IMR-90 (cell line): Measurements from ENCODE around the gene HGFAC. TPM values are rescaled to one million over a fixed set of nuclear protein-coding genes. Genes with fewer than 3 reads are reported as not detected.

ENCODE experiments used
- ATAC-seq: fragments of 200-7000 bp; cut with Tn5 transposase; 2 replicates; pipeline ENCODE4 v1.9.1; 2020; ENCODE audit warnings: low read depth, mild to moderate bottlenecking, moderate library complexity
- BruUV-seq: library from RNA; stranded (reverse); fragments of 400-500 nt; replicated peaks from 2 replicates; lab custom pipeline; 2021; lab: Mats Ljungman, UMichigan
- CTCF ChIA-PET: fragments of 300-600 bp; formaldehyde crosslinking; extraction: SDS; loops from one replicate; lab custom pipeline; 2021; ENCODE audit warnings: antibody characterized with exemption; lab: Yijun Ruan, JAX
- POLR2A ChIA-PET: fragments of 300-600 bp; sonication (Branson Sonifier 250); formaldehyde crosslinking; loops from one replicate; lab custom pipeline; 2022; ENCODE audit warnings: antibody characterized with exemption; ENCODE audit not compliant: unreplicated experiment; lab: Charles Lee
- DNase-seq: peaks from one replicate; pipeline ENCODE4 v3.0.0; 2013
- H2AFZ ChIP-seq: replicated peaks from 2 replicates; pipeline ENCODE3; 2013; ENCODE audit warnings: low read length, mild to moderate bottlenecking; ENCODE audit not compliant: poor library complexity
- H2AK5ac ChIP-seq: 2 replicates; pipeline ENCODE4 v1.6.1; 2013; ENCODE audit warnings: low read depth, low read length, inconsistent platforms
- H2AK9ac ChIP-seq: replicated peaks from 2 replicates; pipeline ENCODE3; 2013; ENCODE audit warnings: mild to moderate bottlenecking, low read depth, low read length, moderate library complexity; ENCODE audit not compliant: poor library complexity
- H2BK120ac ChIP-seq: 2 replicates; pipeline ENCODE4 v1.6.1; 2013; ENCODE audit warnings: low read depth, low read length, inconsistent platforms
- H2BK15ac ChIP-seq: 3 replicates; pipeline ENCODE4 v1.6.1; 2013; ENCODE audit warnings: low read depth, low read length, inconsistent platforms
- H2BK20ac ChIP-seq: 2 replicates; pipeline ENCODE4 v1.6.1; 2013; ENCODE audit warnings: low read depth, mild to moderate bottlenecking, inconsistent platforms, low read length, moderate library complexity
- H2BK5ac ChIP-seq: 2 replicates; pipeline ENCODE4 v1.6.1; 2013; ENCODE audit warnings: mild to moderate bottlenecking, low read depth, low read length, inconsistent platforms; ENCODE audit not compliant: poor library complexity, severe bottlenecking
- H3K14ac ChIP-seq: replicated peaks from 2 replicates; pipeline ENCODE4 v1.6.1; 2013; ENCODE audit warnings: low read depth, low read length, inconsistent platforms
- H3K18ac ChIP-seq: 2 replicates; pipeline ENCODE4 v1.6.1; 2013; ENCODE audit warnings: low read depth, low read length, control low read depth
- H3K23ac ChIP-seq: 2 replicates; pipeline ENCODE4 v1.6.1; 2013; ENCODE audit warnings: low read depth, low read length, inconsistent platforms
- H3K27ac ChIP-seq: 2 replicates; pipeline ENCODE4 v1.5.1; 2013; ENCODE audit warnings: mild to moderate bottlenecking, control low read depth, low read length; ENCODE audit not compliant: insufficient read depth
- H3K27me3 ChIP-seq: 2 replicates; pipeline ENCODE4 v1.6.1; 2013; ENCODE audit warnings: low read length; ENCODE audit not compliant: control insufficient read depth, insufficient read depth
- H3K36me3 ChIP-seq: 2 replicates; pipeline ENCODE4 v1.6.1; 2013; ENCODE audit warnings: low read length, mixed read lengths; ENCODE audit not compliant: control insufficient read depth, insufficient read depth
- H3K4ac ChIP-seq: 2 replicates; pipeline ENCODE4 v1.6.1; 2013; ENCODE audit warnings: low read depth, low read length, inconsistent platforms
- H3K4me1 ChIP-seq: 2 replicates; pipeline ENCODE4 v1.6.1; 2013; ENCODE audit warnings: low read length, mixed read lengths; ENCODE audit not compliant: control insufficient read depth, insufficient read depth
- H3K4me2 ChIP-seq: 2 replicates; pipeline ENCODE4 v1.6.1; 2013; ENCODE audit warnings: low read depth, mild to moderate bottlenecking, control low read depth, low read length, moderate library complexity
- H3K4me3 ChIP-seq: 2 replicates; pipeline ENCODE4 v1.5.1; 2013; ENCODE audit warnings: low read depth, mild to moderate bottlenecking, control low read depth, low read length, moderate library complexity; ENCODE audit not compliant: insufficient read depth
- H3K56ac ChIP-seq: 2 replicates; pipeline ENCODE4 v1.6.1; 2013; ENCODE audit warnings: low read length, inconsistent platforms; ENCODE audit not compliant: insufficient read depth; ENCODE audit errors: extremely low read depth
- H3K79me1 ChIP-seq, 2 experiments: 2 replicates each; pipeline ENCODE4 v1.6.1; 2013; ENCODE audit warnings: low read length in 2 of 2, inconsistent platforms in 1 of 2, low read depth in 1 of 2
- H3K9ac ChIP-seq: 2 replicates; pipeline ENCODE4 v1.6.1; 2013; ENCODE audit warnings: low read depth, low read length, control low read depth
- H3K9me1 ChIP-seq: 2 replicates; pipeline ENCODE4 v1.6.1; 2013; ENCODE audit warnings: low read length, inconsistent platforms; ENCODE audit not compliant: insufficient read depth
- H3K9me3 ChIP-seq: 2 replicates; pipeline ENCODE4 v1.6.1; 2013; ENCODE audit warnings: low read length; ENCODE audit not compliant: control insufficient read depth, insufficient read depth
- H4K20me1 ChIP-seq: 2 replicates; pipeline ENCODE4 v1.6.1; 2013; ENCODE audit warnings: low read length, inconsistent platforms; ENCODE audit not compliant: insufficient read depth
- H4K5ac ChIP-seq: 2 replicates; pipeline ENCODE4 v1.6.1; 2013; ENCODE audit warnings: mild to moderate bottlenecking, low read depth, low read length, control low read depth
- H4K8ac ChIP-seq, 2 experiments: 2 replicates each; pipeline ENCODE4 v1.6.1; 2013; ENCODE audit warnings: low read depth in 2 of 2, low read length in 2 of 2, control low read depth in 1 of 2, inconsistent platforms in 1 of 2
- H4K91ac ChIP-seq: 2 replicates; pipeline ENCODE4 v1.6.1; 2013; ENCODE audit warnings: low read depth, low read length, inconsistent platforms; ENCODE audit not compliant: insufficient read depth
- BHLHE40 ChIP-seq: fragments of 150-350 bp; IDR thresholded peaks from 2 replicates; pipeline ENCODE4 v1.6.1; 2016; ENCODE audit warnings: mild to moderate bottlenecking, low read depth, low read length
- CEBPB ChIP-seq: IDR thresholded peaks from 2 replicates; pipeline ENCODE4 v1.6.1; 2012; ENCODE audit warnings: low read depth, low read length, improper control_type of control experiment
- CHD1 ChIP-seq: IDR thresholded peaks from 2 replicates; pipeline ENCODE4 v1.6.1; 2012; ENCODE audit warnings: low read depth, low read length, improper control_type of control experiment
- CTCF ChIP-seq: conservative IDR thresholded peaks from 2 replicates; pipeline ENCODE4 v1.5.1; 2012; ENCODE audit warnings: mild to moderate bottlenecking, low read depth, low read length, improper control_type of control experiment
- ELK1 ChIP-seq: fragments of 150-350 bp; IDR thresholded peaks from 2 replicates; pipeline ENCODE4 v1.6.1; 2016; ENCODE audit warnings: low read depth, mild to moderate bottlenecking, low read length, moderate library complexity, borderline replicate concordance
- FOS ChIP-seq: fragments of 150-350 bp; IDR thresholded peaks from 2 replicates; pipeline ENCODE4 v1.6.1; 2016; ENCODE audit warnings: low read depth, low read length
- MAFK ChIP-seq: IDR thresholded peaks from 2 replicates; pipeline ENCODE4 v1.6.1; 2012; ENCODE audit warnings: low read depth, low read length, improper control_type of control experiment
- MAZ ChIP-seq: IDR thresholded peaks from 2 replicates; pipeline ENCODE4 v1.6.1; 2012; ENCODE audit warnings: low read depth, mild to moderate bottlenecking, low read length, improper control_type of control experiment, moderate library complexity, borderline replicate concordance
- MXI1 ChIP-seq: IDR thresholded peaks from 2 replicates; pipeline ENCODE4 v1.6.1; 2012; ENCODE audit warnings: low read depth, mild to moderate bottlenecking, low read length, moderate library complexity, borderline replicate concordance
- NFE2L2 ChIP-seq: fragments of 150-350 bp; IDR thresholded peaks from 2 replicates; pipeline ENCODE4 v1.6.1; 2016; ENCODE audit warnings: low read depth, mild to moderate bottlenecking, low read length
- POLR2A ChIP-seq: IDR thresholded peaks from 2 replicates; pipeline ENCODE4 v1.6.1; 2012; ENCODE audit warnings: mild to moderate bottlenecking, low read depth, low read length
- RAD21 ChIP-seq: IDR thresholded peaks from 2 replicates; pipeline ENCODE4 v1.6.1; 2012; ENCODE audit warnings: low read length, improper control_type of control experiment
- RCOR1 ChIP-seq: IDR thresholded peaks from 2 replicates; pipeline ENCODE4 v1.6.1; 2012; ENCODE audit warnings: mild to moderate bottlenecking, low read length, improper control_type of control experiment; ENCODE audit not compliant: insufficient replicate concordance
- SMC3 ChIP-seq: fragments of 150-350 bp; IDR thresholded peaks from 2 replicates; pipeline ENCODE4 v1.6.1; 2016; ENCODE audit warnings: low read depth, mild to moderate bottlenecking, antibody characterized with exemption, low read length, moderate library complexity
- WGBS, 2 experiments: methylation state at CpG; one replicate each; pipeline versions ENCODE4 v1.1.5 to v1.1.7; 2013; ENCODE audit warnings: missing lambda C conversion rate in 2 of 2; ENCODE audit not compliant: insufficient read length in 1 of 2; ENCODE audit errors: extremely low coverage in 2 of 2; 5-methylcytosine and 5-hydroxymethylcytosine counted together
- dilution Hi-C: fragments of 300-500 bp; cut with HindIII; formaldehyde crosslinking; loops from one replicate; pipeline ENCODE4 v1.14.3; 2018; ENCODE audit warnings: low sequenced_read_pairs; ENCODE audit not compliant: unreplicated experiment
- in situ Hi-C: fragments of 300-500 bp; cut with MboI; formaldehyde crosslinking; loops from 3 replicates; pipeline ENCODE4 v1.14.3; 2019; ENCODE audit warnings: low sequenced_read_pairs, inconsistent platforms, mixed read lengths
- intact Hi-C: fragments of 100-400 bp; cut with micrococcal nuclease; formaldehyde crosslinking; loops from 2 replicates; pipeline ENCODE4 v1.10.0; 2022
- polyA plus RNA-seq, 3 experiments: library from polyadenylated mRNA; depleted of rRNA; stranded (reverse); fragments of >200 nt; gene quantifications; 2 replicates each; pipeline ENCODE4 v1.2.3, GENCODE V29; 2012; ENCODE audit warnings: low replicate concordance in 1 of 3
- total RNA-seq: library from RNA; depleted of rRNA; stranded (reverse); fragments of >200 nt; gene quantifications from 2 replicates; pipeline ENCODE4 v1.2.3, GENCODE V29; 2012
- TF ChIP-seq, protein P1 (sequence below): fragments of 150-350 bp; IDR thresholded peaks from 2 replicates; pipeline ENCODE4 v1.6.1; 2017; ENCODE audit warnings: mild to moderate bottlenecking, antibody characterized with exemption, low read length, low read depth

HGFAC gene
- total and polyA plus RNA-seq, 2 of the 4 experiments (the other 2 are of a cell fraction): 0.05 TPM; not detected in 1

DNA sequence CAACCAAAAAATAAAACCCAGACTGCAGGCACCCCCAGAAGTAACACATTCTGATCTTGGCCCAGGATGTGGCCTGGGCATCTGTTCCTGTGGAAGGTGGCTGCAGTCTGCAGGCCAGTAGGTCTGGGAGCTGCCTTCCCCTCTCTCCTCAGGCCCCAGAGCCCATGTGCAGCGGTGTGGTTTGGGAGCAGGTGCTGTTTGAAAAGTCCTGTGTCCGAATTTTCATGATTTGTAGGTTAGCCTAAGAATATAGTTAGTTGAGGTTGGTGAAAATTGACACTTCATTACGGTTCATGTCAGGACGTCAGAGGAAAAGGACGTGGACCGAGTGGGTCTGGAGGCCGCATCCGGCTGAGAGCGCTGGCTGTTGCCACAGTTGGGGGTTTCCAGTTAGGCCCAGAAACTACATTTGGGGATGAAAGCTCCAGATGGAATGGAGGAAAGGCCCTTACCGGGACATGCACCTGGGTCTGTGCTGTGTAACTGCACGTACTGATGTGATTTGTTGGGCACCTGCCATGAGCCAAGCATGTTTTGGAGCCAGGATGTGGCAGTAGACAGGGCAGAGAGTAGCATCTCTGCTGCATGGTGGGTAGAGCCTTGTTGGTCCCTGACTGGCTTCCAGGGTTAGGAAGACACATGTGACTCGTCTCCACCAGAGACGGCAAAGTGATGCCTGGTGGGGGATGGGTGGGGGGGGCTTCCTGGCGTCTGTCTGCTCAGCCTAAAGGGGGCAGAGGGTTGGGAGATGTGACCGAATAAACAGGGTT, 21.7 kb upstream of the HGFAC start:
- 0 out of 2 replicates have a peak, but pooled peaks cover 8% of the 10 kb centered on the region for H3K9me1 ChIP-seq
- no peak overlapping the region for H2AFZ ChIP-seq
- DNase-seq (no peak), ATAC-seq (no peak)
- H4K91ac ChIP-seq: no peak overlapping the region
- no peak overlapping the region for H2BK120ac ChIP-seq
- no peak overlapping the region for H3K4me2 ChIP-seq
- no peak overlapping the region for H2BK20ac ChIP-seq
- no peak overlapping the region for H2BK15ac ChIP-seq
- BruUV-seq: no TSS peak
- WGBS, 2 experiments: 93% methylated on average over 10 of the region's 15 CpGs; no CpG with 5 or more reads in 1 of the 2 experiments
- CTCF ChIA-PET: no interaction called here
- dilution Hi-C loops (no loop called here), intact Hi-C loops (no loop called here), in situ Hi-C loops (no loop called here)
- no peak overlapping the region for H4K8ac ChIP-seq
- H3K79me1 ChIP-seq: peaks cover 0 to 4% of the 10 kb centered on the region in 2 experiments; a peak in 1 of 4 replicates
- H3K36me3 ChIP-seq: peaks cover 34% of the 10 kb centered on the region
- H3K4me1 ChIP-seq: no peaks in the 10 kb centered on the region
- no peak overlapping the region for H3K18ac ChIP-seq
- no peak overlapping the region for H2AK5ac ChIP-seq
- no peak overlapping the region for H3K23ac ChIP-seq
- no peak overlapping the region for H4K5ac ChIP-seq
- no peak overlapping the region for H3K56ac ChIP-seq
- no peaks in the 10 kb centered on the region for H3K27me3 ChIP-seq
- H3K9ac ChIP-seq: no peak overlapping the region
- POLR2A ChIA-PET: no interaction called here
- H3K4ac ChIP-seq: no peak overlapping the region
- H4K20me1 ChIP-seq: no peaks in the 10 kb centered on the region
- H3K9me3 ChIP-seq: no peaks in the 10 kb centered on the region
- no peak overlapping the region for H3K4me3 ChIP-seq
- H2BK5ac ChIP-seq: no peak overlapping the region
- H3K27ac ChIP-seq: no peak overlapping the region
- H3K14ac ChIP-seq: no peak overlapping the region
- H2AK9ac ChIP-seq: no peak overlapping the region
- TF ChIP-seq MXI1 (no peak), MAFK (no peak), ELK1 (no peak), FOS (no peak), SMC3 (no peak), CTCF (no peak), NFE2L2 (no peak), BHLHE40 (no peak), MAZ (no peak), POLR2A (no peak), RCOR1 (no peak), CHD1 (no peak), RAD21 (no peak), CEBPB (no peak)
- TF ChIP-seq, protein P1, sequence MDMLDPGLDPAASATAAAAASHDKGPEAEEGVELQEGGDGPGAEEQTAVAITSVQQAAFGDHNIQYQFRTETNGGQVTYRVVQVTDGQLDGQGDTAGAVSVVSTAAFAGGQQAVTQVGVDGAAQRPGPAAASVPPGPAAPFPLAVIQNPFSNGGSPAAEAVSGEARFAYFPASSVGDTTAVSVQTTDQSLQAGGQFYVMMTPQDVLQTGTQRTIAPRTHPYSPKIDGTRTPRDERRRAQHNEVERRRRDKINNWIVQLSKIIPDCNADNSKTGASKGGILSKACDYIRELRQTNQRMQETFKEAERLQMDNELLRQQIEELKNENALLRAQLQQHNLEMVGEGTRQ: no peak
